Caco-2 (cell line): ENCODE measurements around the gene ACTN2. TPM values are rescaled to one million over a fixed set of nuclear protein-coding genes. Genes with fewer than 3 reads are reported as not detected.

ENCODE experiments used
- BruUV-seq: library from RNA; stranded (reverse); fragments of 400-500 nt; replicated peaks from 2 replicates; lab custom pipeline; 2021; lab: Mats Ljungman, UMichigan
- CTCF ChIA-PET: fragments of 300-600 bp; sonication (Branson Sonifier 250); formaldehyde crosslinking; loops from one replicate; lab custom pipeline; 2022; ENCODE audit warnings: antibody characterized with exemption; lab: Charles Lee
- POLR2A ChIA-PET: fragments of 300-600 bp; sonication (Branson Sonifier 250); formaldehyde crosslinking; loops from one replicate; lab custom pipeline; 2022; ENCODE audit warnings: antibody characterized with exemption; lab: Charles Lee
- DNase-seq, 2 experiments: peaks; one replicate each; pipeline versions ENCODE4 v3.0.0 to v3.0.0-alpha.2; 2020 to 2022
- H3K27me3 ChIP-seq: replicated peaks from 2 replicates; pipeline ENCODE4 v1.6.0; 2011; ENCODE audit warnings: low read length; ENCODE audit not compliant: control insufficient read depth, insufficient read depth
- H3K36me3 ChIP-seq: 2 replicates; pipeline ENCODE4 v1.5.1; 2011; ENCODE audit warnings: low read length; ENCODE audit not compliant: control insufficient read depth, insufficient read depth
- H3K4me1 ChIP-seq: fragments of 250-450 bp; sonication (Bioruptor Pico); 2 replicates; pipeline ENCODE4 v1.5.1; 2020; ENCODE audit warnings: mild to moderate bottlenecking
- H3K4me3 ChIP-seq: 2 replicates; pipeline ENCODE4 v1.5.1; 2011; ENCODE audit warnings: low read depth, mild to moderate bottlenecking, control low read depth, low read length
- H3K9me3 ChIP-seq: fragments of 250-450 bp; sonication (Bioruptor Pico); 2 replicates; pipeline ENCODE4 v1.5.1; 2020; ENCODE audit warnings: mild to moderate bottlenecking, moderate library complexity
- H3K27ac Mint-ChIP-seq: one replicate; pipeline ENCODE4 v1.8.0; 2022; ENCODE audit warnings: mixed read lengths; ENCODE audit not compliant: unreplicated experiment
- H3K27me3 Mint-ChIP-seq: one replicate; pipeline ENCODE4 v1.8.0; 2022; ENCODE audit warnings: mixed read lengths; ENCODE audit not compliant: insufficient read depth, unreplicated experiment
- H3K36me3 Mint-ChIP-seq: one replicate; pipeline ENCODE4 v1.8.0; 2022; ENCODE audit warnings: mild to moderate bottlenecking, mixed read lengths; ENCODE audit not compliant: insufficient read depth, unreplicated experiment
- H3K4me1 Mint-ChIP-seq: one replicate; pipeline ENCODE4 v1.8.0; 2022; ENCODE audit warnings: low read depth, mixed read lengths; ENCODE audit not compliant: unreplicated experiment
- H3K4me3 Mint-ChIP-seq: one replicate; pipeline ENCODE4 v1.8.0; 2022; ENCODE audit warnings: mild to moderate bottlenecking, moderate library complexity, mixed read lengths; ENCODE audit not compliant: unreplicated experiment
- H3K9me3 Mint-ChIP-seq: one replicate; pipeline ENCODE4 v1.8.0; 2022; ENCODE audit warnings: mixed read lengths; ENCODE audit not compliant: unreplicated experiment
- intact Hi-C: fragments of 100-400 bp; cut with micrococcal nuclease; formaldehyde crosslinking; loops from one replicate; pipeline ENCODE4 v1.10.0; 2022; ENCODE audit not compliant: unreplicated experiment
- total RNA-seq: library from RNA; stranded (reverse); gene quantifications from 2 replicates; pipeline ENCODE4 v1.2.3, GENCODE V29; 2022
- TF ChIP-seq, protein P1 (sequence below), 2 experiments: fragments of 200-600 bp in 1 of 2; IDR thresholded peaks; 1 replicate in 1 of 2; 2 replicates in 1 of 2; pipeline versions ENCODE4 v1.5.1 to v1.8.0; 2011 to 2022; ENCODE audit warnings: antibody characterized with exemption in 1 of 2, control low read depth in 1 of 2, inconsistent platforms in 1 of 2, low read depth in 1 of 2, low read length in 1 of 2, mild to moderate bottlenecking in 1 of 2, moderate library complexity in 1 of 2; ENCODE audit not compliant: insufficient read depth in 1 of 2, severe bottlenecking in 1 of 2, unreplicated experiment in 1 of 2

Gene ACTN2
- total RNA-seq, 1 experiment from 2014 or later, result not detected

DNA sequence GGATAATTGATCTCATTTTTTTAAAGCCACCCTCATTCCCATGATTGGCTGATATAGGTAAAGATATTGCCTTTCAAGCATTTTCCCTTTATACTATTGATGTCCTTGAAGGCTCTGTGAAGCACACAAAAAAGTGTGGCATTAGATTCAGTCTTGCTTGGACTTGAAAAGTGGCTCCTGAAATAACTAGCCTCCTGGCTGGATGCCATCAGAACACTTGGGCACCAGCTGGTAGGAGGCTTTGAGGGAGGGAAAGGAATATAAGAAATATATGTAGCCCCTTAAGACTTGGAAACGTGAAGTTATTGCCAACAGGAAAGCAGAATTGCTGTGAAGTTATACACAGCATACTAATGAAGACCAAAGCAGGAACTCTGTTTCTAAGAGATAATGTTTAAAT is 122.8 kb downstream of the ACTN2 start:
- CTCF ChIA-PET, result no interaction called here
- DNase-seq, result no peak
- Mint-ChIP-seq H3K27ac (no peak overlapping the region), H3K4me3 (no peak overlapping the region), H3K4me1 (no peaks in the 10 kb centered on the region), H3K36me3 (peaks cover 10% of the 10 kb centered on the region), H3K27me3 (no peaks in the 10 kb centered on the region), H3K9me3 (no peaks in the 10 kb centered on the region)
- intact Hi-C loops, result no loop called here
- H3K9me3 ChIP-seq, result no peaks in the 10 kb centered on the region
- no peak overlapping the region for H3K4me3 ChIP-seq
- no peaks in the 10 kb centered on the region for H3K27me3 ChIP-seq
- TF ChIP-seq, protein P1, sequence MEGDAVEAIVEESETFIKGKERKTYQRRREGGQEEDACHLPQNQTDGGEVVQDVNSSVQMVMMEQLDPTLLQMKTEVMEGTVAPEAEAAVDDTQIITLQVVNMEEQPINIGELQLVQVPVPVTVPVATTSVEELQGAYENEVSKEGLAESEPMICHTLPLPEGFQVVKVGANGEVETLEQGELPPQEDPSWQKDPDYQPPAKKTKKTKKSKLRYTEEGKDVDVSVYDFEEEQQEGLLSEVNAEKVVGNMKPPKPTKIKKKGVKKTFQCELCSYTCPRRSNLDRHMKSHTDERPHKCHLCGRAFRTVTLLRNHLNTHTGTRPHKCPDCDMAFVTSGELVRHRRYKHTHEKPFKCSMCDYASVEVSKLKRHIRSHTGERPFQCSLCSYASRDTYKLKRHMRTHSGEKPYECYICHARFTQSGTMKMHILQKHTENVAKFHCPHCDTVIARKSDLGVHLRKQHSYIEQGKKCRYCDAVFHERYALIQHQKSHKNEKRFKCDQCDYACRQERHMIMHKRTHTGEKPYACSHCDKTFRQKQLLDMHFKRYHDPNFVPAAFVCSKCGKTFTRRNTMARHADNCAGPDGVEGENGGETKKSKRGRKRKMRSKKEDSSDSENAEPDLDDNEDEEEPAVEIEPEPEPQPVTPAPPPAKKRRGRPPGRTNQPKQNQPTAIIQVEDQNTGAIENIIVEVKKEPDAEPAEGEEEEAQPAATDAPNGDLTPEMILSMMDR (IDR thresholded peaks at IDR 0.05; ENCODE audit: insufficient read depth in 1 of 2, low read depth in 1 of 2, low read length in 1 of 2, severe bottlenecking in 1 of 2, unreplicated experiment in 1 of 2), result no peak
- POLR2A ChIA-PET, result interaction anchor here (1.2 kb wide), 1 partner anchor 14 kb away, joined by 3 read pairs; the partner anchor contains the start of gene MTR
- BruUV-seq, result no TSS peak
- no peaks in the 10 kb centered on the region for H3K4me1 ChIP-seq
- no peaks in the 10 kb centered on the region; the same call in 1 of the 2 replicates for H3K36me3 ChIP-seq

GRCh38 chr1:236810018-236810417 is 123.7 kb downstream of the ACTN2 start:
- CTCF ChIA-PET, result no interaction called here
- no peak overlapping the region for H3K4me3 Mint-ChIP-seq
- no TSS peak for BruUV-seq
- DNase-seq, result no peak
- no peaks in the 10 kb centered on the region for H3K27me3 Mint-ChIP-seq
- no peaks in the 10 kb centered on the region for H3K4me1 ChIP-seq
- H3K9me3 ChIP-seq, result no peaks in the 10 kb centered on the region
- TF ChIP-seq, protein P1 (IDR thresholded peaks at IDR 0.05; ENCODE audit: insufficient read depth in 1 of 2, low read depth in 1 of 2, low read length in 1 of 2, severe bottlenecking in 1 of 2, unreplicated experiment in 1 of 2), result no peak
- no peaks in the 10 kb centered on the region for H3K27me3 ChIP-seq
- POLR2A ChIA-PET, result interaction anchor here (1.3 kb wide), 1 partner anchor 15 kb away, joined by 3 read pairs; the partner anchor contains the start of gene MTR
- no peak overlapping the region for H3K4me3 ChIP-seq
- no peaks in the 10 kb centered on the region for H3K9me3 Mint-ChIP-seq
- no peak overlapping the region for H3K27ac Mint-ChIP-seq
- peaks cover 10% of the 10 kb centered on the region for H3K36me3 Mint-ChIP-seq
- intact Hi-C loops, result no loop called here
- H3K36me3 ChIP-seq, result no peaks in the 10 kb centered on the region; the same call in 1 of the 2 replicates
- no peaks in the 10 kb centered on the region for H3K4me1 Mint-ChIP-seq

DNA sequence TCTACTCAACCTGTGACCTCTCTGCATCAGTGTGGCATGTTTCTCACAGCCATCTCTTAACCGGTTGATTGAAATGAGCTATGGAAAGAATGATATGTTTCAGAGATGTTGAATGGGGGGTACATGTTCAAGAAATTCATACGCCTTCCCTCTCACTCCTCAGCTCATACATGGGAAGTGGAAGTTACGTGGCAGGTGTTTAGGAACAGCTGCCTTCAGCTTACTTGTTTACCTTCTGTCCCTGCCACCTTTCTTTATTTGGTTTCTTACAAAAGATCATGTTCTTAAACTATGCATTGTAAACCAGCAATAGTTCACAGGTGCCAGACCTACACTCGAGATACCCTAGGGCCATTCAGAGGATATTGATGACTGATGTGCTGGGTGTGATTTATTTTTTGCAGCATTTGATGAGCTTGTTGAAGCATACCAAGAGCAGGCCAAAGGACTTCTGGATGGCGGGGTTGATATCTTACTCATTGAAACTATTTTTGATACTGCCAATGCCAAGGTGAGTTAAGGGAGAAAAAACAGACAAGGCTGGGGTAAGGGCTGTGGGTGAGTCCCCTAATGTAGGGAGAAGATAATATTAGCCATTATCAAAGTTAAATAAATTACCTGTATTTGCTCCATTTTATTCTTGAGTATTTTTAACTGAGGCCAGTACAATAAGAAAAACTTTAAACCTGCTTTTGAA is 126.2 kb downstream of the ACTN2 start:
- Mint-ChIP-seq H3K9me3 (no peaks in the 10 kb centered on the region), H3K27ac (no peak overlapping the region), H3K27me3 (no peaks in the 10 kb centered on the region), H3K36me3 (peaks cover 10% of the 10 kb centered on the region), H3K4me1 (no peaks in the 10 kb centered on the region), H3K4me3 (no peak overlapping the region)
- ChIA-PET CTCF (no interaction called here), POLR2A (no interaction called here)
- TF ChIP-seq, protein P1 (IDR thresholded peaks at IDR 0.05; ENCODE audit: insufficient read depth in 1 of 2, low read depth in 1 of 2, low read length in 1 of 2, severe bottlenecking in 1 of 2, unreplicated experiment in 1 of 2), result no peak
- H3K27me3 ChIP-seq, result no peaks in the 10 kb centered on the region
- intact Hi-C loops, result no loop called here
- no TSS peak for BruUV-seq
- no peak overlapping the region for H3K4me3 ChIP-seq
- DNase-seq, result no peak
- H3K9me3 ChIP-seq, result no peaks in the 10 kb centered on the region
- no peaks in the 10 kb centered on the region for H3K4me1 ChIP-seq
- no peaks in the 10 kb centered on the region; the same call in 1 of the 2 replicates for H3K36me3 ChIP-seq

Other genes with a start within 250 kb of the ACTN2 start
- 67.4 and 72.3 TPM in 2 replicates for gene LGALS8, start 162.5 kb upstream of the ACTN2 start, total RNA-seq
- 54.8 and 56.5 TPM in 2 replicates for gene HEATR1, start 82.0 kb upstream of the ACTN2 start, total RNA-seq
- 22.9 and 26.3 TPM in 2 replicates for gene MTR, start 108.8 kb downstream of the ACTN2 start, total RNA-seq